ENCODE results near the gene TRIM26. TPM values are rescaled to one million over a fixed set of nuclear protein-coding genes. Genes with fewer than 3 reads are reported as not detected.
A peak's percentile ranks its signal among the peaks of the same experiment; 100 is the strongest.

TRIM26 gene
- total and polyA plus RNA-seq, 2 of the 13 experiments (the other 11 are each of a cell fraction or from before 2014, with no cell fraction given), result 27.1 to 38.7 TPM

- TF ChIP-seq ZNF629 (CRISPR knock-in tag; conservative IDR thresholded peaks at IDR 0.05) (no peak), FOXK2 (IDR thresholded peaks at IDR 0.05) (no peak), MNT (IDR thresholded peaks at IDR 0.05) (no peak), FOXM1 (CRISPR knock-in tag; IDR thresholded peaks at IDR 0.05) (no peak), RAD51 (IDR thresholded peaks at IDR 0.05; ENCODE audit: borderline replicate concordance) (no peak), KLF6 (CRISPR knock-in tag; IDR thresholded peaks at IDR 0.05) (peak; percentile 60; the same call in 1 of the 2 replicates), RNF2 (conservative IDR thresholded peaks at IDR 0.05; ENCODE audit: low read depth) (no peak), ZNF687 (CRISPR knock-in tag; IDR thresholded peaks at IDR 0.05) (peak; percentile 57; the same call in 1 of the 2 replicates), MED8 (CRISPR knock-in tag; IDR thresholded peaks at IDR 0.05; ENCODE audit: insufficient replicate concordance) (no peak), KAT8 (CRISPR knock-in tag; IDR thresholded peaks at IDR 0.05) (peak; percentile 78), NBN (conservative IDR thresholded peaks at IDR 0.05) (no peak), ATF7 (IDR thresholded peaks at IDR 0.05) (no peak), ATF7 (CRISPR knock-in tag; IDR thresholded peaks at IDR 0.05) (no peak), ELK4 (CRISPR knock-in tag; IDR thresholded peaks at IDR 0.05; ENCODE audit: borderline replicate concordance) (no peak), HMGA1 (CRISPR knock-in tag; conservative IDR thresholded peaks at IDR 0.05) (no peak), PHF21A (CRISPR knock-in tag; IDR thresholded peaks at IDR 0.05) (peak; percentile 100), MTA1 (CRISPR knock-in tag; IDR thresholded peaks at IDR 0.05; ENCODE audit: borderline replicate concordance) (peak; percentile 74; the same call in 1 of the 2 replicates), ZFP62 (CRISPR knock-in tag; IDR thresholded peaks at IDR 0.05) (no peak), IKZF1 (IDR thresholded peaks at IDR 0.05) (no peak), MXD4 (CRISPR knock-in tag; IDR thresholded peaks at IDR 0.05) (peak; percentile 32; the same call in 1 of the 2 replicates), POLR2A (IDR thresholded peaks at IDR 0.05; ENCODE audit: insufficient read depth in 1 of 2, low read depth in 2 of 2, low read length in 2 of 2) (peak; percentile 84 to 94), ZNF747 (CRISPR knock-in tag; IDR thresholded peaks at IDR 0.05; ENCODE audit: borderline replicate concordance) (no peak), HIC2 (CRISPR knock-in tag; IDR thresholded peaks at IDR 0.05; ENCODE audit: low read depth) (peak; percentile 10; the same call in 1 of the 2 replicates), ZNF530 (CRISPR knock-in tag; IDR thresholded peaks at IDR 0.05; ENCODE audit: low read depth) (no peak), ATAD3A (CRISPR knock-in tag; IDR thresholded peaks at IDR 0.05) (no peak)
Observed at GRCh38 chr6:30212865-30213666, at the start of gene TRIM26 (continued).
